Suppressor macrophage treated with lipopolysaccharide for 4 hours (primary cell): ENCODE data around the gene MBD4.
"Not testable (repeated sequence)": the region's sequence is repeated elsewhere in the genome, so short reads cannot be mapped to it uniquely, and the experiment has no call there.

Source experiments
- DNase-seq: peaks from one replicate; pipeline ENCODE4 v3.0.0-alpha.2; 2020

MBD4 gene

GRCh38 chr3:129428376-129429079 is 11.2 kb downstream of the MBD4 start, which contains the start of gene EFCAB12:
TSS of gene EFCAB12 (minus strand) at chr3:129428636. CDS start at chr3:129428488, 148 bp downstream.
- peak; percentile 91 for DNase-seq

GRCh38 chr3:129428007-129428375 is 11.8 kb downstream of the MBD4 start:
- DNase-seq: no peak

GRCh38 chr3:129425619-129426018 is 14.1 kb downstream of the MBD4 start:
- no peak for DNase-seq

- DNase-seq: no peak
These were observed 14.5 kb downstream of the MBD4 start for GRCh38 chr3:129425213-129425612.

GRCh38 chr3:129424185-129424841 is 15.4 kb downstream of the MBD4 start:
- peak; percentile 71 for DNase-seq

- DNase-seq: no peak
These were observed 16.9 kb downstream of the MBD4 start for GRCh38 chr3:129422897-129423296.

- DNase-seq: no peak
These were observed 17.6 kb downstream of the MBD4 start for GRCh38 chr3:129421988-129422745.

- DNase-seq: no peak
These were observed 18.4 kb downstream of the MBD4 start for GRCh38 chr3:129421236-129421883.

GRCh38 chr3:129419476-129419875 is 20.3 kb downstream of the MBD4 start:
- DNase-seq: no peak

GRCh38 chr3:129418041-129418973 is 21.4 kb downstream of the MBD4 start:
- no peak for DNase-seq

- DNase-seq: no peak
These were observed 22.4 kb downstream of the MBD4 start for GRCh38 chr3:129417326-129417725.

- no peak for DNase-seq
These were observed 23.3 kb downstream of the MBD4 start for GRCh38 chr3:129416415-129416814.

GRCh38 chr3:129415830-129416229 is 23.9 kb downstream of the MBD4 start:
- no peak for DNase-seq

- no peak for DNase-seq
These were observed 24.4 kb downstream of the MBD4 start for GRCh38 chr3:129415378-129415777.

GRCh38 chr3:129413687-129414506 is 25.9 kb downstream of the MBD4 start:
- no peak for DNase-seq

GRCh38 chr3:129413238-129413637 is 26.5 kb downstream of the MBD4 start:
- not testable (repeated sequence) for DNase-seq

GRCh38 chr3:129412542-129413198 is 27.1 kb downstream of the MBD4 start:
- DNase-seq: no peak

- DNase-seq: no peak
These were observed 28.8 kb downstream of the MBD4 start for GRCh38 chr3:129410971-129411370.

GRCh38 chr3:129409541-129409940 is 30.2 kb downstream of the MBD4 start:
- DNase-seq: no peak

GRCh38 chr3:129404610-129405009 is 35.1 kb downstream of the MBD4 start:
- no peak for DNase-seq

- DNase-seq: no peak
These were observed 35.6 kb downstream of the MBD4 start for GRCh38 chr3:129404130-129404529.
